RCC 7860 (cell line): ENCODE results near the gene LMNB1.
"Not testable (repeated sequence)": the region's sequence is repeated elsewhere in the genome, so short reads cannot be mapped to it uniquely, and the experiment has no call there.

Experiments used
- DNase-seq: peaks from one replicate; pipeline ENCODE4 v3.0.0-alpha.2; 2015; ENCODE audit warnings: low spot score
- FAIRE-seq: peaks from 2 replicates; lab custom pipeline; 2012; peaks lifted over from hg19 to GRCh38; lab: Jason Lieb, UNC

Gene LMNB1, protein sequence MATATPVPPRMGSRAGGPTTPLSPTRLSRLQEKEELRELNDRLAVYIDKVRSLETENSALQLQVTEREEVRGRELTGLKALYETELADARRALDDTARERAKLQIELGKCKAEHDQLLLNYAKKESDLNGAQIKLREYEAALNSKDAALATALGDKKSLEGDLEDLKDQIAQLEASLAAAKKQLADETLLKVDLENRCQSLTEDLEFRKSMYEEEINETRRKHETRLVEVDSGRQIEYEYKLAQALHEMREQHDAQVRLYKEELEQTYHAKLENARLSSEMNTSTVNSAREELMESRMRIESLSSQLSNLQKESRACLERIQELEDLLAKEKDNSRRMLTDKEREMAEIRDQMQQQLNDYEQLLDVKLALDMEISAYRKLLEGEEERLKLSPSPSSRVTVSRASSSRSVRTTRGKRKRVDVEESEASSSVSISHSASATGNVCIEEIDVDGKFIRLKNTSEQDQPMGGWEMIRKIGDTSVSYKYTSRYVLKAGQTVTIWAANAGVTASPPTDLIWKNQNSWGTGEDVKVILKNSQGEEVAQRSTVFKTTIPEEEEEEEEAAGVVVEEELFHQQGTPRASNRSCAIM

GRCh38 chr5:126776499-126777256 is at the start of gene LMNB1:
LMNB1 (plus strand) TSS chr5:126777136; CDS start chr5:126777509, 373 bp downstream.
- FAIRE-seq (peak; percentile 79), DNase-seq (peak; percentile 96)

- no peak for FAIRE-seq
- no peak for DNase-seq
Observed at GRCh38 chr5:126732716-126733115, 44.2 kb upstream of the LMNB1 start.

- not testable (repeated sequence) for FAIRE-seq, DNase-seq
Observed at GRCh38 chr5:126734573-126734972, 42.4 kb upstream of the LMNB1 start.

DNA sequence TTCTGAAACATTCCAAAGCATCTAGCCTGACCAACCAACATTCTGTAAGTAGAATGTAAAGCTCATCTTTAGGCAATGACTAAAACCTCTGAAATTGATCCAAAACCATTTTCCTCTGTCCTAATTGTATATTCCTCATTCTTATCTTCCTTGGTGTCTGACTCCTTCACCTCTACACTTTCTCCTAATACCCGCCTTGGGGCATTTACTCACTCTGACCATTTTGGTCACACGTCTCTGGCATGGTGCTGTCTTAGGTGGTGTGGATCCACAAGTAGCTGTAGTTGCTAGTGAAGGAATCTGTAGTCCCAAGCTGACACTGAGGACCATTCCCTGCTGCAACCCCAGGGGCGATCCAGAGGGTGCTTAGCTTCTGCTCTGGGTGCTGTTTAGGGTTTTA is 40.8 kb upstream of the LMNB1 start:
- DNase-seq = no peak
- FAIRE-seq = no peak

DNA sequence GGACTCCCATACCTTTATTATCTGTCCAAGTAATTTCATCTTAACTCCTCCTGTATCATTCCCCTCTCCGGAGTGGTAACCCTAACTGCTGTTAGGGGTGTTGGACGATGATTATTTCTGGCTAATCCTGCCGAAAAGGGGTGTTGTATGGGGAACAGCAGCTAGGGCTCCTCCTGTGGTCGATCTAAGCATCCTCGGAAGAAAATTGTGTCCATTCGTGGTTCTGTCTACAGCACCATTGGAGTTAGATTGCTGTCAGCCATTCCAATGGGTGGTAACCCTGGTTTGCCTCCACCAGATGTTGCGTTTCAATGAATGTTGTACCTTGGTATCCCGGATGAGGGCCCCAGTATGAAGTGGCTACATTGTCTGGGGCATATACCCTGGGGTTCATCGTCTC is 35.6 kb upstream of the LMNB1 start:
- FAIRE-seq = no peak
- DNase-seq = no peak

DNA sequence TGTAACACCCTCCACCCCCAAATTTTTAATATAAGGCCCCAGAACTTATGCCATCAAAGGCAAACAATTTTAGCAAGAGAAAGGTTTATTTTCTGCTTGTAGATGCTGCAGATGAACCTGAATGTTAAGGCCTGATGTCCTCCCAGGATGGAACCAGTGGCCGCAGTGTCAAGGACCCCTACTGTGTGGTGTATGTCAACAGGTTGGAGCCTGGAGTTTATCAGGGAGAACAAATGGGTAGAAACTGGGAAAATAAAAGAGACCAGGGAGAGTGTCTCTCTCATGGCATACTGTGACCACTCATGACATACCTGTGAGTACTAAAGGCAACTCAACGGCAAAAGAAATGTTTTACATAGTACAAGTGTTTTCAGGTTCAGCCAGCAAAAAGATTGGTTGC is 34.5 kb upstream of the LMNB1 start:
- DNase-seq = no peak
- FAIRE-seq = no peak

DNA sequence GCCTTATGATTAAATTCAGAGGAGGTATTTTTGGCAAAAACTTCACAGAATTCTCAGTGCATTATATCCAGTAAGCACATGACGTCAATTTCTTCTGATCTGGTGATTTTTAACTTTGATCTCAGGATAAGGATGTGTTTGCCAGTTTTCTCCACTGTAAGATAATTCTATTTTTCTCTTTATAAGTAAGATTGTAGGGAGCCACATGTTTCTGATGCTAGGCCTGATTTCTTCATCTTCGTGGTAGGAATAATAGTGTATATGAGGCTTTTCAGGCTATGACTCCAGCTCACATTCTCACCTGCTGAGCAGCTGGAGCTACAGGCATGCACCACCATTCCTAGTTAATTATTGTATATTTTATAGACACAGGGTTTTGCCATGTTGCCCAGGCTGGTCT is 32.1 kb upstream of the LMNB1 start:
- no peak for DNase-seq
- FAIRE-seq = no peak

- FAIRE-seq = no peak
- DNase-seq = no peak
Observed at GRCh38 chr5:126745259-126745992, 31.5 kb upstream of the LMNB1 start.

GRCh38 chr5:126746290-126746689 is 30.6 kb upstream of the LMNB1 start:
- DNase-seq = no peak
- no peak for FAIRE-seq

DNA sequence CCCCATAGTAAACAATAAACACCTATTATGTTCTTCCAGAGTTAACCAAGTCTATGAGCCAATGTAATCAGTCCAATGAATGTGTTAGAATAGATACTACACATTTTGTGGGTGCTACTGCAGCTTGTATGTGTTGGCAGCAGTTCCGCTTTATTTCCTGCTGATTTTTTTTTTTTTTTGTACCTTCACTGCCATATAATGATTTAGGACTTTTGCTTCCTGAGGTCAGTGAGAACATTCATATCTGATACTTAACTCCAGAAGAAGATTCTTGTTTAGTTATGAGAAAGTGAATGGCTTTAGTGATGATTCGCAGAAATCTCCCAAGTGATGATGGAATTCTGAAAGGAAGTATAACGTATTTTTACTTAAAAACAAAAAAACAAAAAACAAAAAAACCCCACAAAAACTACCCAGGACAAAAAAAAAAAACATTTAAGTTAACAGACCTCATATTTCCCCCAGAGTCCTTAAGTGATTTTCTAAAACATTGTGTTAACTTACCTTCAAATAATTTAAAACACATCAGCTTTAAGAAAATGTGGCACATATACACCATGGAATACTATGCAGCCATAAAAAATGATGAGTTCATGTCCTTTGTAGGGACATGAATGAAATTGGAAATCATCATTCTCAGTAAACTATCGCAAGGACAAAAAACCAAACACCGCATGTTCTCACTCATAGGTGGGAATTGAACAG is 24.7 kb upstream of the LMNB1 start:
- no peak for FAIRE-seq
- DNase-seq = no peak

- DNase-seq (no peak), FAIRE-seq (no peak)
Observed at GRCh38 chr5:126753227-126753626, 23.7 kb upstream of the LMNB1 start.

DNA sequence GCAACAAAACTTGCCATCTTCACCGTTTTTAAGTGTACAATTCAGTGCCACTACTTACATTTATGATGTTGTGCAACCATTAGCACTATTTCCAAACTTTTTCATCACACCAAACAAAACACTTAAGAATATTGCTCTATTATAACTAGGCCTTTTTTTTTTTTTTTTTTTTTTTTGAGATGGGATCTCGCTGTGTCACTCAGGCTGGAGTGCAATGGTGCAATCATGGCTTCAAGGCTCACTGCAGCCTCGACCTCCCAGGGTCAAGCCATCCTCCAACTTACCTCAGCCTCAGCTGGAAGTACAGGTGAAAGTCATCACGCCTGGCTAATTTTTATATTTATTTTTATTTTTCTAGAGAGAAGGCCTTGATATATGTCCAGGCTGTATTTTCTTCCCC is 22.3 kb upstream of the LMNB1 start:
- DNase-seq (no peak), FAIRE-seq (no peak)

DNA sequence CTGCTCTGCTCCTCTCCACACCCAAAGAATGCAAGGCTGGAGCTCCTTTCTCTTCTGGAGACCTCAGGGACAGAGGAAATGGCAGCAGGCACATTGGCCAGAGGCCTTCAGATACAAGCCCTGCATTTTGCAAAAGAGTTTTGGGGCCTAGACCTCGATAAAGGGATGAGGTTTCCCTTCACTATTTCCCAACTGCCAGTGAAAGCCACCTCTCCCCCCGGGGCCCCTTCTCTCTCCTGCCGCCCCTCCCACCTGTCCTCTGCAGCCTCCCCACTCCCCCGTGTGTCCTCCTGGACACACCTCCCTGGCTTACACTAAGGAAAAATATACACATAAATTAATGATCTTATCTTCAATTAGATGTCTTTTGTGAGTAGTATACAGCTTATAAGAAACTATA is 21.3 kb upstream of the LMNB1 start:
- DNase-seq = no peak
- FAIRE-seq = no peak

DNA sequence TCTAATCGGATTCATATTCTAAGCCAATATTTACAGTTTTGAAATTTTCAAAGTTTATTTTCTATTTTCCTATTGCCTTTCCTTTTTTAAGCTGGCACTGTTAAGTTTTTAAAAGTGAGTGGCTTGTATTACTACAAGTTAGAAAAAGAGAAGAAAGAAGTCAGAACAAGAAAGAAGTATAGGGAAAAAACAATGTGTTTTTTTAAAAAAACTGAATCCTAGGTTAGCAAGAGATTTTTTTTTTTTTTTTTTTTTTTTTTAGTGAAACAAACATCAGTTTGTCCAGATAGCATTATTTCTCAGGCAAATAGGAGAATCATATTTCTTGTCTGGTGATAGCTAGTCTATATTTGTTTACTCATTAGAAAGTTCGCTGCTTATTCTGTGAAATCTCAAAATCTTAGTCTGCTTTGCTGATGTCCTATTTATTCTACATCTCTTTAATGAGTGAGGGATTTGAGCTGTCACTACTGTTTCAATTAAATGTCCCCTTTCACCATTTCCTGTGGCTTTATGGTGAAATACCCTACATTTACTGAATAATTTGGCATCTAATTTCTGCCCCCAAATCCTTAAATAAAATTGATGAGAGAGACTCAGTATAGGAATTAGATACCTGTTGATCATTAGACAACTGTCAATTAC is 19.1 kb upstream of the LMNB1 start:
- FAIRE-seq (no peak), DNase-seq (no peak)

GRCh38 chr5:126763371-126763770 is 13.6 kb upstream of the LMNB1 start:
- DNase-seq = no peak
- no peak for FAIRE-seq

- DNase-seq = no peak
- no peak for FAIRE-seq
Observed at GRCh38 chr5:126769703-126770102, 7.2 kb upstream of the LMNB1 start.

- not testable (repeated sequence) for DNase-seq, FAIRE-seq
Observed at GRCh38 chr5:126773536-126773935, 3.4 kb upstream of the LMNB1 start.

DNA sequence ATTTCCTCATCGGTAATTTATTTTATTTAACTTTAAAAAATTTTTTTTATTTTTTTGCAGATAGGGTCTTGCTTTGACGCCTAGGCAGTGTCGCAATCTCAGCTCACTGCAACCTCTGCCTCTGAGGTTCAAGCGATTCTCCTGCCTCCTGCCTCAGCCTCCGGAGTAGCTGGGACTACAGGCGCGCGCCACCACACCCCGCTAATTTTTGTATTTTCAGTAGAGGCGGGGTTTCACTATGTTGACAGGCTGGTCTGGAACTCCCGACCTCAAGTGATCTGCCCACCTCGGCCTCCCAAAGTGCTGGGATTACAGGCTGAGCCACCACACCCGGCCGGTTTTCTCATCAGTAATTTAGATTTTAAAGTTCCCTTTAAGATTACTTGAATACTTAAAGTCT is 2.3 kb upstream of the LMNB1 start:
- DNase-seq, FAIRE-seq: not testable (repeated sequence)

- DNase-seq (peak; percentile 42), FAIRE-seq (no peak)
Observed at GRCh38 chr5:126777257-126777974, 480 bp downstream of the LMNB1 start.
